ENCODE results near the gene COLGALT1. TPM values are rescaled to one million over a fixed set of nuclear protein-coding genes. Genes with fewer than 3 reads are reported as not detected.

The COLGALT1 gene
- total RNA-seq, 2 experiments from 2014 or later = 49.6 to 68.6 TPM

- TF ChIP-seq EZH2phosphoT487 (IDR thresholded peaks at IDR 0.05; ENCODE audit: borderline replicate concordance, low read depth, low read length) = no peak
- TF ChIP-seq, protein P1, sequence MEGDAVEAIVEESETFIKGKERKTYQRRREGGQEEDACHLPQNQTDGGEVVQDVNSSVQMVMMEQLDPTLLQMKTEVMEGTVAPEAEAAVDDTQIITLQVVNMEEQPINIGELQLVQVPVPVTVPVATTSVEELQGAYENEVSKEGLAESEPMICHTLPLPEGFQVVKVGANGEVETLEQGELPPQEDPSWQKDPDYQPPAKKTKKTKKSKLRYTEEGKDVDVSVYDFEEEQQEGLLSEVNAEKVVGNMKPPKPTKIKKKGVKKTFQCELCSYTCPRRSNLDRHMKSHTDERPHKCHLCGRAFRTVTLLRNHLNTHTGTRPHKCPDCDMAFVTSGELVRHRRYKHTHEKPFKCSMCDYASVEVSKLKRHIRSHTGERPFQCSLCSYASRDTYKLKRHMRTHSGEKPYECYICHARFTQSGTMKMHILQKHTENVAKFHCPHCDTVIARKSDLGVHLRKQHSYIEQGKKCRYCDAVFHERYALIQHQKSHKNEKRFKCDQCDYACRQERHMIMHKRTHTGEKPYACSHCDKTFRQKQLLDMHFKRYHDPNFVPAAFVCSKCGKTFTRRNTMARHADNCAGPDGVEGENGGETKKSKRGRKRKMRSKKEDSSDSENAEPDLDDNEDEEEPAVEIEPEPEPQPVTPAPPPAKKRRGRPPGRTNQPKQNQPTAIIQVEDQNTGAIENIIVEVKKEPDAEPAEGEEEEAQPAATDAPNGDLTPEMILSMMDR (conservative IDR thresholded peaks at IDR 0.05; ENCODE audit: low read length) = no peak
- no peak for DNase-seq (ENCODE audit: low spot score)
- Histone ChIP-seq H3K4me2 (ENCODE audit: low read length) (no peak overlapping the region), H3K4me1 (ENCODE audit: insufficient read depth, low read length, poor library complexity, severe bottlenecking) (peaks cover 20% of the 10 kb centered on the region), H3K27ac (ENCODE audit: low read depth, low read length, poor library complexity, severe bottlenecking) (no peak overlapping the region), H2AFZ (ENCODE audit: low read length) (no peak overlapping the region), H3K4me3 (ENCODE audit: low read depth, low read length, poor library complexity, severe bottlenecking) (no peak overlapping the region), H3K9me2 (ENCODE audit: insufficient read depth, low read length) (no peaks in the 10 kb centered on the region), H4K20me1 (ENCODE audit: insufficient read depth, low read length) (no peaks in the 10 kb centered on the region), H3K9me3 (ENCODE audit: low read length) (no peaks in the 10 kb centered on the region), H3K79me2 (ENCODE audit: insufficient read depth, low read depth, low read length) (no peaks in the 10 kb centered on the region), H3K36me3 (ENCODE audit: insufficient read depth, low read length) (no peaks in the 10 kb centered on the region)
- CTCF ChIA-PET (ENCODE audit: unreplicated experiment) = no interaction called here
- BruUV-seq (replicated peaks) = no TSS peak
- intact Hi-C loops (cut with micrococcal nuclease; ENCODE audit: unreplicated experiment) = no loop called here
- POLR2A ChIA-PET = no interaction called here
Measured at GRCh38 chr19:17614476-17614875, 59.0 kb downstream of the COLGALT1 start.

DNA sequence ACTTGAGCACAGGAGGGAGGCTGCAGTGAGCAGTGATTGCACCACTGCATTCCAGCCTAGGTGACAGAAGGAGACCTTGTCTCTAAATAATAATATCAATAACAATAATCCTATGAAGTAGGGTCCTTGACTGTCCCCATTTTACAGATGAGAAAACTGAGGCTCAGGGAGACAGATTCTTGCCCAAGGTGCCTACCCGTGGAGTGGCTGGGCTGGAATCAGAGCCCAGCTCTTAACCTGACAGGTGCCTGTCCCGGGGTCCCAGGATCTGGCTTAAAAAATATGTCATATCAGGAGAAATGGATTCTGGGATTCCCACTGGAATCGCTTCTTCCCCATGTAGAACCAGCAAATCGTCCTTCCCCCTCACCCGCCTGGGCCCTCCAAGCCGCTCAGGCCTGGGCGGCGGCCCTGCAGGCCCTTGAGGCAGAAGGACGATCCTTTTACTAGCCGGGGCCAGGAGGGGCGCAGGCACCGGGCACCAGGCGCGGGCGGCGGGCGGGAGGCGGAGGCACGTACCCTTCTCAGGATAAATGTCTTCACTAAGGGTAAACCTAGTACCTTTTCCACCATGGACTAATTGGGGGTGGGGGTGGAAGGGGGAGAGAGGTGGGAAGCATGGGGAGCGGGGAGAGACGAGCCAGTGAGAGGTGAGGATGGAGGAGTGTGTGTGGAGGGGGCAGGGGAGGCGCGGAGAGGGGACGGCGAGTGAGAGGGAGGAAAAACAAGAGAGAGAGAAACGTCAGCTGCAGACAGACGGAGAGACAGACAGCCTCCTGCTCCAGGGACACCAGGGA, 60.6 kb downstream of the COLGALT1 start:
- POLR2A ChIA-PET = no interaction called here
- Histone ChIP-seq H2AFZ (ENCODE audit: low read length) (no peak overlapping the region), H4K20me1 (ENCODE audit: insufficient read depth, low read length) (no peaks in the 10 kb centered on the region), H3K9me3 (ENCODE audit: low read length) (no peaks in the 10 kb centered on the region), H3K4me3 (ENCODE audit: low read depth, low read length, poor library complexity, severe bottlenecking) (no peak overlapping the region), H3K4me1 (ENCODE audit: insufficient read depth, low read length, poor library complexity, severe bottlenecking) (peaks cover 13% of the 10 kb centered on the region), H3K79me2 (ENCODE audit: insufficient read depth, low read depth, low read length) (no peaks in the 10 kb centered on the region), H3K27ac (ENCODE audit: low read depth, low read length, poor library complexity, severe bottlenecking) (no peak overlapping the region), H3K9me2 (ENCODE audit: insufficient read depth, low read length) (no peaks in the 10 kb centered on the region), H3K36me3 (ENCODE audit: insufficient read depth, low read length) (no peaks in the 10 kb centered on the region), H3K4me2 (ENCODE audit: low read length) (no peak overlapping the region)
- BruUV-seq (replicated peaks) = no TSS peak
- intact Hi-C loops (cut with micrococcal nuclease; ENCODE audit: unreplicated experiment) = no loop called here
- TF ChIP-seq, protein P1 (conservative IDR thresholded peaks at IDR 0.05; ENCODE audit: low read length) = no peak
- TF ChIP-seq EZH2phosphoT487 (IDR thresholded peaks at IDR 0.05; ENCODE audit: borderline replicate concordance, low read depth, low read length) = no peak
- CTCF ChIA-PET (ENCODE audit: unreplicated experiment) = no interaction called here
- no peak for DNase-seq (ENCODE audit: low spot score)

DNA sequence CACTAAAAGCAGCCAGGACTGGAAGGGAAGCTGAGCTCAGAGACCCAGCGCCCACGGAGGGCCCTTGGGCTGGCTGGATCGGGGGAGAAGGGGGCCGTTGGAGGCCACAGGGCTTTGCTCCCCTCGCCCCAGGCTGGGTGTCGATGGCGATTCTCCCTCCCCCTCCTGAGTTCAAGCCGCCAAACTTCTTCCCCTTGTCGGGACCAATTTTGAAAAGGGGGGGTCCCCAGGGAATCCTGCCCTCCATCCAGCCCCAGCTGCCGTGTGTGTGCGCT, 61.2 kb downstream of the COLGALT1 start:
- H3K79me2 ChIP-seq (ENCODE audit: insufficient read depth, low read depth, low read length) = no peaks in the 10 kb centered on the region
- DNase-seq (ENCODE audit: low spot score) = no peak
- CTCF ChIA-PET (ENCODE audit: unreplicated experiment) = no interaction called here
- no peak overlapping the region for H2AFZ ChIP-seq (ENCODE audit: low read length)
- no peak overlapping the region for H3K4me2 ChIP-seq (ENCODE audit: low read length)
- BruUV-seq (replicated peaks) = no TSS peak
- TF ChIP-seq EZH2phosphoT487 (IDR thresholded peaks at IDR 0.05; ENCODE audit: borderline replicate concordance, low read depth, low read length) = no peak
- TF ChIP-seq, protein P1 (conservative IDR thresholded peaks at IDR 0.05; ENCODE audit: low read length) = no peak
- H3K27ac ChIP-seq (ENCODE audit: low read depth, low read length, poor library complexity, severe bottlenecking) = no peak overlapping the region
- POLR2A ChIA-PET = no interaction called here
- H3K9me3 ChIP-seq (ENCODE audit: low read length) = no peaks in the 10 kb centered on the region
- H4K20me1 ChIP-seq (ENCODE audit: insufficient read depth, low read length) = no peaks in the 10 kb centered on the region
- H3K36me3 ChIP-seq (ENCODE audit: insufficient read depth, low read length) = no peaks in the 10 kb centered on the region
- no peaks in the 10 kb centered on the region for H3K9me2 ChIP-seq (ENCODE audit: insufficient read depth, low read length)
- no peak overlapping the region for H3K4me3 ChIP-seq (ENCODE audit: low read depth, low read length, poor library complexity, severe bottlenecking)
- intact Hi-C loops (cut with micrococcal nuclease; ENCODE audit: unreplicated experiment) = no loop called here
- H3K4me1 ChIP-seq (ENCODE audit: insufficient read depth, low read length, poor library complexity, severe bottlenecking) = peaks cover 13% of the 10 kb centered on the region

Measured in OCI-LY7 (cell line).